HepG2 (cell line): ENCODE results near the gene FSIP1. TPM values are rescaled to one million over a fixed set of nuclear protein-coding genes. Genes with fewer than 3 reads are reported as not detected.
A peak's percentile ranks its signal among the peaks of the same experiment; 100 is the strongest.

Source experiments
- ATAC-seq: fragments of 200-7000 bp; cut with Tn5 transposase; 3 replicates; pipeline ENCODE4 v1.9.1; 2020; ENCODE audit warnings: mild to moderate bottlenecking, moderate library complexity
- BruUV-seq: library from RNA; stranded (reverse); fragments of 400-500 nt; replicated peaks from 2 replicates; lab custom pipeline; 2021; lab: Mats Ljungman, UMichigan
- CTCF ChIA-PET: fragments of 300-600 bp; formaldehyde crosslinking; extraction: SDS; loops from one replicate; lab custom pipeline; 2021; ENCODE audit warnings: low total read pairs, inconsistent platforms, low intra/inter-chr PET ratio; lab: Yijun Ruan, JAX
- POLR2A ChIA-PET: fragments of 350-600 bp; sonication (Branson Sonifier 250); formaldehyde crosslinking; loops from one replicate; lab custom pipeline; 2020; ENCODE audit warnings: antibody characterized with exemption, inconsistent platforms; lab: Yijun Ruan, JAX
- DNase-seq: peaks from one replicate; pipeline ENCODE4 v3.0.0-alpha.2; 2015; ENCODE audit warnings: low spot score
- FAIRE-seq: peaks from 3 replicates; lab custom pipeline; 2011; peaks lifted over from hg19 to GRCh38; lab: Jason Lieb, UNC
- H2AFZ ChIP-seq: one replicate; pipeline ENCODE4 v1.6.1; 2011; ENCODE audit warnings: low read length, inconsistent platforms
- H3K27ac ChIP-seq: fragments of 300-600 bp; 3 replicates; pipeline ENCODE4 v1.8.0; 2011; ENCODE audit warnings: mixed run types, mild to moderate bottlenecking, mixed read lengths, low read length, inconsistent platforms; ENCODE audit not compliant: insufficient read depth; ENCODE audit errors: extremely low read length
- H3K27me3 ChIP-seq, 2 experiments: fragments of 200-600 bp in 1 of 2; 2 replicates in 1 of 2; 3 replicates in 1 of 2; pipeline versions ENCODE4 v1.6.0 to v1.8.0; 2011; ENCODE audit warnings: low read length in 2 of 2, mild to moderate bottlenecking in 2 of 2, moderate library complexity in 2 of 2, inconsistent platforms in 1 of 2; ENCODE audit not compliant: insufficient read depth in 2 of 2, control insufficient read depth in 1 of 2
- H3K36me3 ChIP-seq, 2 experiments: fragments of 200-600 bp in 1 of 2; replicated peaks in 1 of 2; 2 replicates in 1 of 2; 3 replicates in 1 of 2; pipeline versions ENCODE4 v1.5.1 to v1.8.0; 2011; ENCODE audit warnings: low read length in 2 of 2, inconsistent platforms in 1 of 2; ENCODE audit not compliant: insufficient read depth in 2 of 2, control insufficient read depth in 1 of 2
- H3K4me1 ChIP-seq: 2 replicates; pipeline ENCODE4 v1.5.1; 2012; ENCODE audit warnings: low read length, inconsistent platforms; ENCODE audit not compliant: insufficient read depth
- H3K4me2 ChIP-seq: 2 replicates; pipeline ENCODE4 v1.6.0; 2011; ENCODE audit warnings: low read depth, low read length, inconsistent platforms
- H3K4me3 ChIP-seq, 3 experiments: fragments of 200-600 bp in 1 of 3; sonication (generic), shearing (Covaris generic) in 1 of 3; replicated peaks in 1 of 3; 2 replicates each; pipeline ENCODE4 v1.5.1; 2011 to 2016; ENCODE audit warnings: low read length in 3 of 3, inconsistent platforms in 2 of 3, low read depth in 2 of 3, mild to moderate bottlenecking in 2 of 3, control low read depth in 1 of 3, mixed read lengths in 1 of 3; ENCODE audit not compliant: insufficient read depth in 1 of 3
- H3K79me2 ChIP-seq: one replicate; pipeline ENCODE4 v1.6.1; 2011; ENCODE audit warnings: low read length, inconsistent platforms; ENCODE audit not compliant: insufficient read depth
- H3K9ac ChIP-seq: 2 replicates; pipeline ENCODE4 v1.6.0; 2011; ENCODE audit warnings: mild to moderate bottlenecking, low read depth, low read length, inconsistent platforms; ENCODE audit not compliant: insufficient read depth
- H3K9me3 ChIP-seq: 2 replicates; pipeline ENCODE4 v1.5.1; 2012; ENCODE audit warnings: mild to moderate bottlenecking, low read length
- H4K20me1 ChIP-seq: 2 replicates; pipeline ENCODE4 v1.6.0; 2011; ENCODE audit warnings: inconsistent platforms, mild to moderate bottlenecking, low read length, moderate library complexity; ENCODE audit not compliant: insufficient read depth
- CERS6 ChIP-seq: sonication (generic); formaldehyde crosslinking; IDR thresholded peaks from 2 replicates; pipeline ENCODE4 v1.5.0; 2020; ENCODE audit warnings: missing genetic modification reagents
- MAFF ChIP-seq: IDR thresholded peaks from 2 replicates; pipeline ENCODE4 v1.6.1; 2011; ENCODE audit warnings: low read depth, low read length, improper control_type of control experiment
- MED8 ChIP-seq: sonication (generic); formaldehyde crosslinking; IDR thresholded peaks from 2 replicates; pipeline ENCODE4 v1.8.1; 2023; ENCODE audit warnings: mild to moderate bottlenecking, missing genetic modification reagents; ENCODE audit not compliant: insufficient replicate concordance
- MXI1 ChIP-seq: IDR thresholded peaks from 3 replicates; pipeline ENCODE4 v1.6.1; 2012; ENCODE audit warnings: low read depth, low read length, inconsistent platforms, borderline replicate concordance
- NR2F6 ChIP-seq, 2 experiments: IDR thresholded peaks; 2 replicates each; pipeline ENCODE4 v1.6.1; 2016; ENCODE audit warnings: antibody characterized with exemption in 1 of 2, mild to moderate bottlenecking in 1 of 2
- ZBTB49 ChIP-seq: sonication (generic); formaldehyde crosslinking; IDR thresholded peaks from 2 replicates; pipeline ENCODE4 v1.4.0; 2020; ENCODE audit warnings: missing genetic modification reagents, borderline replicate concordance
- ZNF740 ChIP-seq: sonication (generic); formaldehyde crosslinking; IDR thresholded peaks from 2 replicates; pipeline ENCODE4 v1.4.0; 2020; ENCODE audit warnings: missing genetic modification reagents
- ZNF784 ChIP-seq: sonication (generic); formaldehyde crosslinking; IDR thresholded peaks from 2 replicates; pipeline ENCODE4 v1.5.1; 2020; ENCODE audit warnings: missing genetic modification reagents, mild to moderate bottlenecking, borderline replicate concordance
- ZSCAN20 ChIP-seq: sonication (generic); formaldehyde crosslinking; IDR thresholded peaks from 2 replicates; pipeline ENCODE4 v1.4.0; 2020; ENCODE audit warnings: missing genetic modification reagents, mild to moderate bottlenecking, borderline replicate concordance
- WGBS: methylation state at CpG from one replicate; pipeline ENCODE4 v1.1.6; 2017; ENCODE audit warnings: low lambda C conversion rate; 5-methylcytosine and 5-hydroxymethylcytosine counted together
- in situ Hi-C: cut with HindIII; loops from 2 replicates; pipeline ENCODE4 v1.10.0; 2017; ENCODE audit warnings: low pct_unique_long_range_greater_than_20kb; ENCODE audit not compliant: extremely low pct_ligation_motif_present
- intact Hi-C: fragments of 100-400 bp; cut with micrococcal nuclease; formaldehyde crosslinking; loops from one replicate; pipeline ENCODE4 v1.10.0; 2022; ENCODE audit not compliant: unreplicated experiment
- polyA plus RNA-seq, 8 experiments: library from polyadenylated mRNA; depleted of rRNA in 3 of 8; stranded (reverse) in 7 of 8; unstranded in 1 of 8; fragments of >200 nt; fragmentation: Illumina TruSeq in 4 of 8; extraction: Trizol in 4 of 8; gene quantifications; 2 replicates each; pipeline versions ENCODE4 v1.2.1 to v1.2.3, GENCODE V29; 2011 to 2016; ENCODE audit warnings: low read depth in 4 of 8, missing spikeins in 1 of 8, mixed read lengths in 1 of 8; ENCODE audit not compliant: insufficient read depth in 1 of 8
- total RNA-seq, 5 experiments: library from RNA; depleted of rRNA; stranded (reverse); fragments of >200 nt; fragmentation: Illumina TruSeq; extraction: Trizol; gene quantifications; 2 replicates each; pipeline ENCODE4 v1.2.3, GENCODE V29; 2016; ENCODE audit warnings: low read depth in 1 of 5

Gene FSIP1
- total and polyA plus RNA-seq, 2 of the 13 experiments (the other 11 are each of a cell fraction or from before 2014, with no cell fraction given): 0.18 TPM; not detected in 1

- TF ChIP-seq ZNF784 (no peak), MXI1 (no peak), NR2F6 (IDR thresholded peaks at IDR 0.05) (no peak), NR2F6 (CRISPR knock-in tag; IDR thresholded peaks at IDR 0.05) (no peak), ZBTB49 (CRISPR knock-in tag) (no peak)
Observed at GRCh38 chr15:39774688-39775267, 7.9 kb downstream of the FSIP1 start (continued).

- H3K4me3 ChIP-seq: peak overlapping the region; percentile 28 to 47 (median 31); a peak in 4 of 6 replicates
- TF ChIP-seq ZSCAN20 (CRISPR knock-in tag): no peak
- TF ChIP-seq ZNF740: no peak
- no peak for TF ChIP-seq MAFF
- TF ChIP-seq MED8 (CRISPR knock-in tag): no peak
- TF ChIP-seq CERS6: no peak
- TF ChIP-seq, all 625 proteins: peak for 0
- H3K9ac ChIP-seq: peak overlapping the region; percentile 41; the same call in 1 of the 2 replicates
- H3K4me1 ChIP-seq: no peaks in the 10 kb centered on the region
- H3K27ac ChIP-seq: no peak overlapping the region
- H4K20me1 ChIP-seq: no peaks in the 10 kb centered on the region
- no TSS peak for BruUV-seq
- H2AFZ ChIP-seq: peak overlapping the region; percentile 77
- H3K79me2 ChIP-seq: no peaks in the 10 kb centered on the region
- no peaks in the 10 kb centered on the region for H3K36me3 ChIP-seq
- H3K9me3 ChIP-seq: no peaks in the 10 kb centered on the region
- ChIA-PET CTCF (no interaction called here), POLR2A (interaction anchor here (0.8 kb wide), 1 partner anchor 11 kb away, joined by 3 read pairs; the partner anchor contains the start of gene FSIP1)
- intact Hi-C loops (no loop called here), in situ Hi-C loops (no loop called here)
- WGBS: 9% methylated on average over 8 of the region's 8 CpGs
- peak overlapping the region; percentile 76 for H3K4me2 ChIP-seq
- peaks cover 0 to 6% of the 10 kb centered on the region in 2 experiments; a peak in 1 of 5 replicates for H3K27me3 ChIP-seq
- no peak for DNase-seq
- no peak for FAIRE-seq
- ATAC-seq: peak; percentile 87
Observed at GRCh38 chr15:39770748-39771689, 11.6 kb downstream of the FSIP1 start.
